CD8-positive, alpha-beta memory T cell (primary cell): ENCODE measurements around the gene BRPF1. TPM values are rescaled to one million over a fixed set of nuclear protein-coding genes. Genes with fewer than 3 reads are reported as not detected.
A peak's percentile ranks its signal among the peaks of the same experiment; 100 is the strongest.

Experiments
- CTCF ChIA-PET: fragments of 350-600 bp; sonication (Branson Sonifier 250); formaldehyde crosslinking; loops from one replicate; lab custom pipeline; 2021; ENCODE audit warnings: antibody characterized with exemption; lab: Charles Lee
- POLR2A ChIA-PET: fragments of 350-600 bp; sonication (Branson Sonifier 250); formaldehyde crosslinking; loops from one replicate; lab custom pipeline; 2021; ENCODE audit warnings: antibody characterized with exemption; lab: Charles Lee
- DNase-seq, 5 donors: peaks; one replicate each; pipeline versions ENCODE4 v3.0.0 to v3.0.0-alpha.2; 2020 to 2022; ENCODE audit warnings: mixed read lengths in 1 of 5
- H3K27ac ChIP-seq: one replicate; pipeline ENCODE4 v1.7.0; 2013; ENCODE audit warnings: low read depth, mild to moderate bottlenecking, low read length, moderate library complexity
- H3K27me3 ChIP-seq: 2 replicates; pipeline ENCODE4 v1.7.0; 2013; ENCODE audit warnings: low read length, mild to moderate bottlenecking; ENCODE audit not compliant: insufficient read depth, poor library complexity, severe bottlenecking
- H3K36me3 ChIP-seq: 2 replicates; pipeline ENCODE4 v1.7.0; 2013; ENCODE audit warnings: mild to moderate bottlenecking, low read length, moderate library complexity; ENCODE audit not compliant: insufficient read depth
- H3K4me1 ChIP-seq: 2 replicates; pipeline ENCODE4 v1.7.0; 2013; ENCODE audit warnings: mild to moderate bottlenecking, low read length, moderate library complexity; ENCODE audit not compliant: insufficient read depth
- H3K4me3 ChIP-seq: 2 replicates; pipeline ENCODE4 v1.7.0; 2013; ENCODE audit warnings: mild to moderate bottlenecking, low read length
- H3K9me3 ChIP-seq: 2 replicates; pipeline ENCODE4 v1.7.0; 2013; ENCODE audit warnings: mild to moderate bottlenecking, low read length
- H3K27ac Mint-ChIP-seq, 8 donors: one replicate each; pipeline ENCODE4 v1.8.0; 2020 to 2021; ENCODE audit warnings: mixed read lengths in 8 of 8, mild to moderate bottlenecking in 6 of 8, inconsistent platforms in 3 of 8, moderate library complexity in 3 of 8
- H3K27me3 Mint-ChIP-seq, 2 donors: one replicate each; pipeline ENCODE4 v1.8.0; 2020 to 2021; ENCODE audit warnings: mixed read lengths in 2 of 2, mild to moderate bottlenecking in 1 of 2, moderate library complexity in 1 of 2
- H3K36me3 Mint-ChIP-seq, 3 donors: one replicate each; pipeline ENCODE4 v1.8.0; 2020 to 2021; ENCODE audit warnings: mixed read lengths in 3 of 3, inconsistent platforms in 1 of 3, mild to moderate bottlenecking in 1 of 3
- H3K4me1 Mint-ChIP-seq, 3 donors: one replicate each; pipeline ENCODE4 v1.8.0; 2020 to 2021; ENCODE audit warnings: mixed read lengths in 3 of 3, inconsistent platforms in 1 of 3, mild to moderate bottlenecking in 1 of 3
- H3K4me3 Mint-ChIP-seq, 7 donors: one replicate each; pipeline ENCODE4 v1.8.0; 2020 to 2021; ENCODE audit warnings: mixed read lengths in 7 of 7, mild to moderate bottlenecking in 6 of 7, moderate library complexity in 4 of 7, inconsistent platforms in 2 of 7
- H3K9me3 Mint-ChIP-seq, 5 donors: one replicate each; pipeline ENCODE4 v1.8.0; 2020 to 2022; ENCODE audit warnings: mixed read lengths in 5 of 5, mild to moderate bottlenecking in 3 of 5, moderate library complexity in 2 of 5, inconsistent platforms in 1 of 5
- polyA plus RNA-seq: library from polyadenylated mRNA; unstranded; fragments of 300-500 nt; fragmentation: Illumina TruSeq; gene quantifications from one replicate; pipeline ENCODE4 v1.2.3, GENCODE V29; 2021
- total RNA-seq, 2 experiments: library from RNA; stranded (reverse); gene quantifications; one replicate each; pipeline ENCODE4 v1.2.3, GENCODE V29; 2021

BRPF1 gene
- total and polyA plus RNA-seq, 3 experiments from 2014 or later: 27.0 to 50.2 (median 46.8) TPM

DNA sequence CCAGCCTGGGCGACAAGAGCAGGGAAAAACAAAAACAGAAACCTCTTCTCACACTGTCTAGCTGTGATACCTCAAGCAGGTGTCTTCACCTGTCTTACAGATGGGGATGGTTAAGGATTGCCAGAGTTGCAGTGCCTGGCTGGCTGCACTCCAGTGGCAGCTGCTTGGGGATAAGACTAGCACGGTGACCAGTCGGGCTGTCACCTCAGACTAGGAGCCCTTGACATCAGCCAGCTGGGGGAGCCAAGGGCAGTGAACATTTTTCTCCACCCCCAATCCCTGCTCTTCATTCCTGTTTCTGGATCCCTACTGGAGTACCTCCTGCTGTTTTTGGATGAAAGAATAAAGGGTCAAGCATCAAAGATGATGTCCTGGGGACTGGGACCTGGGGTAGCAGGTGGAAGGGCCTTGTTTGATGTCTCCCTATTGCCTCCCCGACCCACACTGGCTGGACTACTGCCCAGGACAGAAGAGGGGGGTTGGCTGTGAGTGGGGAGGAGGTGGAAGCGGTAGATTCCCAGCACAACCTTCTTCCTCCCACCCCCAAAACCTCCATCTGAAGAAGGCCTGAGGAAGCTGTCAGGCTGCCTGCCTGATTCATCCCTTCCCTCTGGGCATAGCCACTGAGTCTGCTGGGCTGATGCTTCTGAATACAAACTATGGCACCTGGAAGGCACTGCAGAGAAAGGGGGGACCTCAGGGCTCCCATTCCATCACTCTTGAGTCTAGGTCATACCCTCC is 34.9 kb upstream of the BRPF1 start:
- H3K4me3 Mint-ChIP-seq: no peak overlapping the region
- peak in 1 of 5 donors; percentile 25 for DNase-seq
- no peak overlapping the region for H3K27ac ChIP-seq
- ChIA-PET POLR2A (no interaction called here), CTCF (no interaction called here)
- no peaks in the 10 kb centered on the region for H3K27me3 Mint-ChIP-seq
- no peaks in the 10 kb centered on the region for H3K27me3 ChIP-seq
- no peaks in the 10 kb centered on the region for H3K4me1 ChIP-seq
- no peak overlapping the region for H3K27ac Mint-ChIP-seq
- no peaks in the 10 kb centered on the region for H3K4me1 Mint-ChIP-seq
- H3K9me3 ChIP-seq: no peaks in the 10 kb centered on the region
- peaks cover 11 to 95% (median 23%) of the 10 kb centered on the region in 3 donors for H3K36me3 Mint-ChIP-seq
- no peaks in the 10 kb centered on the region for H3K9me3 Mint-ChIP-seq
- H3K36me3 ChIP-seq: peaks cover 29% of the 10 kb centered on the region
- H3K4me3 ChIP-seq: no peak overlapping the region

DNA sequence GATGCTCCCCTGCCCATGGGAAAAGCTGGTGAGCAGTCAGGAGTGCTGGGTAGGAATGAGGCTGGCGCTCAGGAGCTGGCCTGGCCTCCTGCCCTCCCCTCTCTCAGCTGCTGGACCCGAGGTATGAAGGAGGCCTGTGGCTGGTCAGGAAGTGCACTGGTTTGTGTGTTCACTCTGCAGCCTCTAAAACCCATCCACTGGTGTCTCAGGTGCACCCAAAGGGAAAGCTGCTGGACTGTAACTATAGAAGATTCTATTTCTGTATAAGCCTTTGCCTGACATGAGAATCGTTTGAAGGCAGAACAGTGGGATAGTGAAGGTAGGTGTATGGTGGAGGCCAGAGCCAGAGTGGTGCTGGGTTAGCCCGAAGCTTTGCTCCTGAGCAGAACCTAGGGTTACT is 33.6 kb upstream of the BRPF1 start:
- Mint-ChIP-seq H3K4me1 (peaks cover 0 to under 1% (median under 1%) of the 10 kb centered on the region in 3 donors), H3K4me3 (no peak overlapping the region), H3K36me3 (peaks cover 16 to 93% (median 23%) of the 10 kb centered on the region in 3 donors), H3K9me3 (no peaks in the 10 kb centered on the region), H3K27me3 (peaks cover 0 to 1% of the 10 kb centered on the region in 2 donors), H3K27ac (peak overlapping the region in 2 of 8 donors; percentile 45 to 57)
- H3K27ac ChIP-seq: no peak overlapping the region
- no peaks in the 10 kb centered on the region for H3K27me3 ChIP-seq
- no peak overlapping the region for H3K4me3 ChIP-seq
- no peaks in the 10 kb centered on the region for H3K4me1 ChIP-seq
- no peak for DNase-seq
- CTCF ChIA-PET: no interaction called here
- POLR2A ChIA-PET: no interaction called here
- H3K36me3 ChIP-seq: peaks cover 21% of the 10 kb centered on the region
- no peaks in the 10 kb centered on the region for H3K9me3 ChIP-seq

DNA sequence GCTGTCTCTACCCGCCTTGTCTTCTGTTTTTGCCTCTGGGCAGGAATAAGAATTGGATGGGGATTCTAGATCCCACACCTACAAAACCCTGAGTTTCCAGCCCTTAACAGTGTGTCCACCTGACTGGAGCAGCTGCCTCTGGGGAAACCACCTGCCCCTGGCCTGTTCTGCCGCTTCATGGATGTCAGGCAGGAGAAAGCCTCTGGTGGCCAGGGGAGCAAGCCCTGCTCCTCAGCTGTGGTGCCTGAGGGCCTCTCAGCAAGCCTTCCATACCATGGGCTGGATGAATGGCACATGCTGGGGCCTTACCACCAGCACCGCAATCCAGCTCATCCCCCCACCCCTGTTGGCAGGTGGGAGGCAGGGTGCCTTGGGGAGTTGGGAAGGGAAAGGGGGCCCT is 33.2 kb upstream of the BRPF1 start:
- peaks cover 15 to 93% (median 21%) of the 10 kb centered on the region in 3 donors for H3K36me3 Mint-ChIP-seq
- H3K9me3 ChIP-seq: no peaks in the 10 kb centered on the region

DNA sequence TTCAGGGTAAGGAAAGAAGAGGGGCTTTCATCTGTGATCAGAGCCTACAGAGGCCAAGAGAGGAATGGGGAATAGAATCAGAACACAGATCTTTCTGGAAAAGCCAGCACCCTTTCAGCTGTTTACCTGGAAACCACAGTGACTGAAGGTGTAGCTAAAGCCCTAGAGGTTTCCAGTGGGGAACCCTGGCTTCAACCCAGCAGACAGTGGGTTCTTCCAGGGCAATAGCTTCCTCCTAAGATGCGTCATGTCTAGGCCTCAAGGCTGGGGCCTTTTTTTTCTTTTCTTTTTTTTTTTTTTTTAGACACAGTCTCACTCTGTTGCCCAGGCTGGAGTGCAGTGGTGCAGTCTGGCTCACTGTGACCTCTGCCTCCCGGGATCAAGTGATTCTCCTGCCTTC is 31.0 kb upstream of the BRPF1 start:
- H3K36me3 Mint-ChIP-seq: peaks cover 9 to 71% (median 10%) of the 10 kb centered on the region in 3 donors
- POLR2A ChIA-PET: no interaction called here
- CTCF ChIA-PET: interaction anchor here (0.7 kb wide), 1 partner anchor 27 kb away, joined by 3 read pairs; no protein-coding TSS in a partner anchor

More for the DNA sequence above, 33.2 kb upstream of the BRPF1 start:
- POLR2A ChIA-PET: no interaction called here
- Histone ChIP-seq H3K4me1 (no peaks in the 10 kb centered on the region), H3K4me3 (no peak overlapping the region), H3K27me3 (no peaks in the 10 kb centered on the region), H3K36me3 (peaks cover 19% of the 10 kb centered on the region), H3K27ac (no peak overlapping the region)
- Mint-ChIP-seq H3K4me3 (no peak overlapping the region), H3K27ac (peak overlapping the region in 1 of 8 donors; percentile 57), H3K27me3 (peaks cover 3 to 5% of the 10 kb centered on the region in 2 donors), H3K4me1 (peaks cover 3 to 5% (median 4%) of the 10 kb centered on the region in 3 donors), H3K9me3 (no peaks in the 10 kb centered on the region)
- CTCF ChIA-PET: no interaction called here
- DNase-seq: no peak

DNA sequence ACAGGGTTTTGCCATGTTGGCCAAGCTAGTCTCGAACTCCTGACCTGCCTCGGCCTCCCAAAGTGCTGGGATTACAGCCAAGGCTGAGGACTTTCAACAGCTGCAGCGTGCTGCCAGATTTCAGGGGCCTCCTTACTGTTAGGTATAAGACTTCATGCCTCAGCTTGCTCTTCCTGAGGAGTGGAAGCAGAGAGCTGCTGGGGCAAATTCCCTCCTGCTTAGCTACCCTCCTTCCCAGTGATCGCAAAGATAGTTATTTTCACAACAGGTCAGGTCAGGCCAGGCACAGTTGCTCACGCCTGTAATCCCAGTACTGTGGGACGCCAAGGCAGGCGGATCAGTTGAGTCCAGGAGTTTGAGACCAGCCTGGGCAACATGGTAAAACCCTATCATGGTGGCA is 30.5 kb upstream of the BRPF1 start:
- no peak overlapping the region for H3K27ac ChIP-seq
- Mint-ChIP-seq H3K36me3 (peaks cover 9 to 67% (median 10%) of the 10 kb centered on the region in 3 donors), H3K27me3 (peaks cover 15 to 18% of the 10 kb centered on the region in 2 donors), H3K4me1 (peaks cover 7 to 26% (median 9%) of the 10 kb centered on the region in 3 donors), H3K27ac (no peak overlapping the region), H3K9me3 (no peaks in the 10 kb centered on the region), H3K4me3 (no peak overlapping the region)
- no peak overlapping the region for H3K4me3 ChIP-seq
- DNase-seq: peak in 1 of 5 donors; percentile 17
- CTCF ChIA-PET: interaction anchor here (0.7 kb wide), 1 partner anchor 27 kb away, joined by 3 read pairs; no protein-coding TSS in a partner anchor
- H3K4me1 ChIP-seq: peaks cover 5% of the 10 kb centered on the region
- H3K36me3 ChIP-seq: no peaks in the 10 kb centered on the region
- H3K27me3 ChIP-seq: peaks cover 9% of the 10 kb centered on the region
- H3K9me3 ChIP-seq: no peaks in the 10 kb centered on the region
- POLR2A ChIA-PET: no interaction called here

More for the DNA sequence above, 31.0 kb upstream of the BRPF1 start:
- no peak for DNase-seq
- H3K9me3 ChIP-seq: no peaks in the 10 kb centered on the region
- peak overlapping the region in 2 of 8 donors; percentile 21 to 84 for H3K27ac Mint-ChIP-seq
- peaks cover 1% of the 10 kb centered on the region for H3K36me3 ChIP-seq
- H3K4me3 ChIP-seq: no peak overlapping the region
- peaks cover 7 to 23% (median 9%) of the 10 kb centered on the region in 3 donors for H3K4me1 Mint-ChIP-seq
- H3K9me3 Mint-ChIP-seq: no peaks in the 10 kb centered on the region
- peaks cover 5% of the 10 kb centered on the region for H3K4me1 ChIP-seq
- H3K27ac ChIP-seq: no peak overlapping the region
- H3K27me3 ChIP-seq: peaks cover 9% of the 10 kb centered on the region
- H3K27me3 Mint-ChIP-seq: peaks cover 11 to 18% of the 10 kb centered on the region in 2 donors
- H3K4me3 Mint-ChIP-seq: no peak overlapping the region

DNA sequence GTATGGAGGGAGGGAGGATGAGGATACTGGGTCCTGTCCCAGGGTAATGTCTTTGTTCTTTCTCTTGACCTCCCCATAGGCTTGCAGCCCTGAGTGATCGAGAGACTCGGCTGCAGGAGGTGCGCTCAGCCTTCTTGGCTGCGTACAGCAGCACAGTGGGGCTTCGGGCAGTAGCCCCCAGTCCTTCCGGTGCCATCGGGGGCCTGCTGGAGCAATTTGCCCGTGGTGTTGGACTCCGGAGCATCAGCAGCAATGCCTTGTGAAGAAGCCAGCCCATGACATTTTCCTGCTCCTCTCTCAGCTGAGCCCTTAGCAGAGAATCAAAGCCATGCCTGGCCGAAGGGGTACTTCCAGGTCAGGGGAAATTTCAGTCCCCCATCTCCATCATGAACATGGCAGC is 29.8 kb upstream of the BRPF1 start:
- Mint-ChIP-seq H3K27me3 (peaks cover 20 to 24% of the 10 kb centered on the region in 2 donors), H3K36me3 (peaks cover 9 to 60% (median 13%) of the 10 kb centered on the region in 3 donors), H3K4me3 (no peak overlapping the region), H3K9me3 (no peaks in the 10 kb centered on the region), H3K27ac (no peak overlapping the region), H3K4me1 (peaks cover 7 to 26% (median 10%) of the 10 kb centered on the region in 3 donors)
- CTCF ChIA-PET: no interaction called here
- H3K4me1 ChIP-seq: peaks cover 5% of the 10 kb centered on the region
- no peak overlapping the region for H3K27ac ChIP-seq
- H3K9me3 ChIP-seq: no peaks in the 10 kb centered on the region
- no peaks in the 10 kb centered on the region for H3K36me3 ChIP-seq
- no peak overlapping the region for H3K4me3 ChIP-seq
- POLR2A ChIA-PET: no interaction called here
- peaks cover 9% of the 10 kb centered on the region for H3K27me3 ChIP-seq
- peak in 1 of 5 donors; percentile 3 for DNase-seq

DNA sequence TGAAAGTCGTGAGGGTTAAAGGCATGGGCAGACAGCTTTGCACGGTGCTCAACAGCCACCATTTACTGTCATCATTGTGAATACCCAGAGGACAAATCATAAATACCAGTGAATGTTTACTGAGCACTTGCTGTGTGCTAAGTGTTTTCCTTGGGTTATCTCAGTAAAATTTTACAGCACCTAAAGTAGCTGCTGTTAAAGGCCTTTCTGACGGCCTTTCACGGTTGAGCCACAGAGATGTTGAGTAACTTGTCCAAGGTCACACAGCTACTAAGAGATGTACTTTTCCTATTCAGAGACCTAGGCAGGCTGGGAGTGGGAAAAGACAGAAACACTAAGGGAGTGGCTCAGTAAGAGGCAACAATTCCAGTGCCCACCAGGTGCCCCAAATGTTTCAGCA is 28.3 kb upstream of the BRPF1 start:
- Histone ChIP-seq H3K4me1 (peaks cover 5% of the 10 kb centered on the region), H3K9me3 (no peaks in the 10 kb centered on the region), H3K4me3 (no peak overlapping the region), H3K27ac (no peak overlapping the region), H3K27me3 (peaks cover 9% of the 10 kb centered on the region), H3K36me3 (no peaks in the 10 kb centered on the region)
- Mint-ChIP-seq H3K9me3 (no peaks in the 10 kb centered on the region), H3K27me3 (peaks cover 20 to 24% of the 10 kb centered on the region in 2 donors), H3K36me3 (peaks cover 9 to 44% (median 15%) of the 10 kb centered on the region in 3 donors), H3K27ac (no peak overlapping the region), H3K4me3 (peak overlapping the region in 4 of 7 donors; percentile 5 to 31 (median 20)), H3K4me1 (peaks cover 7 to 26% (median 10%) of the 10 kb centered on the region in 3 donors)
- ChIA-PET POLR2A (interaction anchor here (0.6 kb wide), 2 partner anchors 292 to 1338 kb away, joined by 3 to 4 read pairs; no protein-coding TSS in a partner anchor), CTCF (no interaction called here)
- no peak for DNase-seq
